ENCODE results near the gene PNCK.
A peak's percentile ranks its signal among the peaks of the same experiment; 100 is the strongest.

- TF ChIP-seq CTCF (IDR thresholded peaks at IDR 0.05; ENCODE audit: insufficient read depth, low read depth, low read length) (peak; percentile 8), EZH2 (IDR thresholded peaks at IDR 0.05; ENCODE audit: insufficient read depth, low read length) (no peak)
These were observed 16.2 kb upstream of the PNCK start for GRCh38 chrX:153689654-153690465.
